Measurements from ENCODE around the gene HEXIM1. TPM values are rescaled to one million over a fixed set of nuclear protein-coding genes. Genes with fewer than 3 reads are reported as not detected.

The HEXIM1 gene
- total RNA-seq, 1 experiment from 2014 or later, result 78.0 TPM

GRCh38 chr17:45136846-45137560, 11.3 kb upstream of the HEXIM1 start:
- Mint-ChIP-seq H3K4me1 (ENCODE audit: low read depth, unreplicated experiment) (no peaks in the 10 kb centered on the region), H3K27ac (ENCODE audit: unreplicated experiment) (no peak overlapping the region), H3K27me3 (ENCODE audit: insufficient read depth, unreplicated experiment) (no peaks in the 10 kb centered on the region), H3K4me3 (ENCODE audit: unreplicated experiment) (peak overlapping the region; percentile 35), H3K9me3 (ENCODE audit: unreplicated experiment) (no peaks in the 10 kb centered on the region), H3K36me3 (ENCODE audit: insufficient read depth, unreplicated experiment) (peaks cover 25% of the 10 kb centered on the region)
- no TSS peak for BruUV-seq (replicated peaks)
- H3K27me3 ChIP-seq (replicated peaks; ENCODE audit: control insufficient read depth, insufficient read depth, low read length), result no peaks in the 10 kb centered on the region
- no peak for DNase-seq
- peaks cover 6% of the 10 kb centered on the region; the same call in 1 of the 2 replicates for H3K4me1 ChIP-seq
- intact Hi-C loops (cut with micrococcal nuclease; ENCODE audit: unreplicated experiment), result loop anchor here (10.0 kb wide), 1 partner anchor 362 kb away; no protein-coding TSS in a partner anchor
- no peak for TF ChIP-seq CTCF (IDR thresholded peaks at IDR 0.05; ENCODE audit: insufficient read depth in 1 of 2, low read depth in 1 of 2, low read length in 1 of 2, severe bottlenecking in 1 of 2, unreplicated experiment in 1 of 2)
- H3K4me3 ChIP-seq (ENCODE audit: low read depth, low read length), result no peak overlapping the region
- H3K9me3 ChIP-seq, result no peaks in the 10 kb centered on the region
- peaks cover 1% of the 10 kb centered on the region; the same call in 1 of the 2 replicates for H3K36me3 ChIP-seq (ENCODE audit: control insufficient read depth, insufficient read depth, low read length)
- CTCF ChIA-PET, result interaction anchor here (1.5 to 3.2 kb wide), 7 partner anchors 12 to 99 kb away, joined by 5 to 230 read pairs (median 41); partner anchors contain the start of genes HEXIM1 and HEXIM2
- POLR2A ChIA-PET, result interaction anchor here (0.7 to 2.9 kb wide), 3 partner anchors 9 to 24 kb away, joined by 3 to 52 read pairs (median 22); partner anchors contain the start of genes HEXIM1 and HEXIM2

DNA sequence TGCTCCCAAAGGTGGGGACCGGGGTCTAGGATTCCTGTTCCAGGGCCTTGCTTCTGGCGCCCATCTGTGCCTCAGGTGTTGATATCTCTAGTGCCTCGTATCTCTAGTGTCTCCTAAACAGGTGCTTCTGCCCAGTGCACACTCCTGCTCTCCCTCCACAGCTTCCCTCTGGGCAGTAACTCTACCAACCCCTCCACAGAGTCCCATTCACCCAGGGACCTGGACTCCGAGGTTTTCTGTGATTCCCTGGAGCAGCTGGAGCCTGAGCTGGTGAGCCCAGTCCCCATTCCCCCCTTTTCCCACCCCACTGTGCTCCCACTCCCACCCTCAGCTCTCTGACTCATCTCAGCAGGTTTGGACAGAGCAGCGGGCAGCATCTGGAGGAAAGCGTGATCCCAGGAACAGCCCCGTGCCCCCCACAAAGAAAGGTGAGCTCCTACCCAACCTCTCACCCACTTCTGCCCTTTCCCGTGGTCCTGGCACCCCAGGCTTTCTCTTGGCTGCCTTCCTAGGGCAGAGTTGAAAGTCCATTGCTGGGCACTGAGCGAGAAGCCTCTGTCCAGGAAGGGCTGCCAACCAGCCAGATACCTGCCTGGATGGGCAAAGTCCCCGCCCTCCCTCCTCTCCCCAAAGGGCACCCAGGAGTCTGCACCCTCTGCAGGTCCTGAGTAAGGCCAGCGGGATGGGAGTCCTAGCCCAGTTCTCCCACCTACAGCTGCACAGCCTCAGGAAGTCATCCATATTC, 10.5 kb upstream of the HEXIM1 start:
- POLR2A ChIA-PET, result interaction anchor here (2.9 kb wide), 1 partner anchor 24 kb away, joined by 22 read pairs; the partner anchor contains the start of gene HEXIM2
- Histone ChIP-seq H3K4me3 (ENCODE audit: low read depth, low read length) (no peak overlapping the region), H3K36me3 (ENCODE audit: control insufficient read depth, insufficient read depth, low read length) (peaks cover 1% of the 10 kb centered on the region; the same call in 1 of the 2 replicates), H3K9me3 (no peaks in the 10 kb centered on the region), H3K4me1 (peaks cover 6% of the 10 kb centered on the region; the same call in 1 of the 2 replicates), H3K27me3 (replicated peaks; ENCODE audit: control insufficient read depth, insufficient read depth, low read length) (no peaks in the 10 kb centered on the region)
- Mint-ChIP-seq H3K36me3 (ENCODE audit: insufficient read depth, unreplicated experiment) (peaks cover 19% of the 10 kb centered on the region), H3K9me3 (ENCODE audit: unreplicated experiment) (no peaks in the 10 kb centered on the region), H3K27ac (ENCODE audit: unreplicated experiment) (no peak overlapping the region), H3K4me1 (ENCODE audit: low read depth, unreplicated experiment) (no peaks in the 10 kb centered on the region), H3K27me3 (ENCODE audit: insufficient read depth, unreplicated experiment) (no peaks in the 10 kb centered on the region), H3K4me3 (ENCODE audit: unreplicated experiment) (peak overlapping the region; percentile 35)
- TF ChIP-seq CTCF (IDR thresholded peaks at IDR 0.05; ENCODE audit: insufficient read depth in 1 of 2, low read depth in 1 of 2, low read length in 1 of 2, severe bottlenecking in 1 of 2, unreplicated experiment in 1 of 2), result no peak
- CTCF ChIA-PET, result interaction anchor here (1.8 to 3.2 kb wide), 2 partner anchors 11 to 60 kb away, joined by 6 to 230 read pairs; partner anchors contain the start of gene HEXIM1
- DNase-seq, result no peak
- no TSS peak for BruUV-seq (replicated peaks)
- intact Hi-C loops (cut with micrococcal nuclease; ENCODE audit: unreplicated experiment), result loop anchor here (10.0 kb wide), 1 partner anchor 363 kb away; no protein-coding TSS in a partner anchor

Data from Caco-2 (cell line).